Measurements from ENCODE around the gene DLGAP1. TPM values are rescaled to one million over a fixed set of nuclear protein-coding genes. Genes with fewer than 3 reads are reported as not detected.

Gene DLGAP1
- total RNA-seq, 2 experiments from 2014 or later: not detected

DNA sequence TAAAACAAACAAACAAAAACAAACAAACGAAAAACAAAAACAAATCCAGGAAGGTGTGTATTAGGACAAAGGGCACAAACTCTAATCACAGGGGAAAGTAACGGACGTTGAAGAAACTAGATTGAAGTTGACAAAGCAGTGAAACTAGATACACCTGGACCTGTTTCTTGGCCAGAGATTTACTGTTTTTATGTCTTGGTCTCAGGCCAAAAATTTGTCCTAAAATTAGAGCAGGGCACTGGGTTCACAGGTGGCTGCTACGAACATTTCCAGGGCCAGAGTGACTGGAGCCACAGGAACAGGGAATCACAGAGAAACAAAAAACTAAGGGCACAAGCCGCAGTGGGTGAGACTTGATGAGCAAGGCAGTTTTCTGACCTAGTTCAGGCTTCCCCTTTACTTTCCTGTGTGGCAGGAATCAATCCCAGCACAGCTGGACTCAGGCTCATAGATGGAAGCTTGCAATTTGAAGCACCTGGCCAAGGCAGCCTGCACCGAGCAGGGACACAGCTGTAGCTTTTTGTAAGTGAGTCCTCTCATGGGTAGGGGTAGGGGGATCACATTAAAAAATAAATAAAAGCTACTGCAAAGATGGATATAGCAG, 329.4 kb downstream of the DLGAP1 start:
- DNase-seq (no peak), ATAC-seq (ENCODE audit: low read depth) (no peak)
- POLR2A ChIA-PET: no interaction called here
- H3K27ac Mint-ChIP-seq: no peak overlapping the region
- H3K4me3 Mint-ChIP-seq: no peak overlapping the region
- peaks cover 2% of the 10 kb centered on the region for H3K27me3 Mint-ChIP-seq
- no peaks in the 10 kb centered on the region for H3K36me3 Mint-ChIP-seq
- no peaks in the 10 kb centered on the region for H3K9me3 Mint-ChIP-seq
- H3K4me1 Mint-ChIP-seq: no peaks in the 10 kb centered on the region

DNA sequence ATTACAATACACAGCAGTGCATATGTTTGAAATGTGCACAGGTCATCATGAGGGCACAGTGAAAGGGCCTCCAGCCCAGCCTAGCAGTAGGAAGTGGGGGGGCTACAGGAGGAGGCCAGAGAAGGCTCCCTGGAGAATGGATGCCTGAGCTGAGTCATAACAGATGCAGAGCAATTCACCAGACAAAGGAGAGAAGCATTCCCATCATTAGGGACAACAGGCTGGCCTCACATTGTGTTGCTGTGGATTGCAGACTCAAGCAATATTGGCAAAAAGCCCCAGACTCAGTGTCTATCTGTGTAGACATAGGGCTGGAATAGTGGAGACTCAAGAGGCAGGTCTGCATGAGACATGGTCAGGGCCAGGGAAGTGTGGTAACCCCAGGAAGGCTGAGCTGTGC, 329.9 kb downstream of the DLGAP1 start:
- POLR2A ChIA-PET: no interaction called here
- ATAC-seq (ENCODE audit: low read depth) (no peak), DNase-seq (no peak)
- Mint-ChIP-seq H3K36me3 (no peaks in the 10 kb centered on the region), H3K4me3 (no peak overlapping the region), H3K27me3 (peaks cover 2% of the 10 kb centered on the region), H3K27ac (no peak overlapping the region), H3K9me3 (no peaks in the 10 kb centered on the region), H3K4me1 (no peaks in the 10 kb centered on the region)

GRCh38 chr18:4119813-4120212, 335.3 kb downstream of the DLGAP1 start:
- POLR2A ChIA-PET: no interaction called here
- no peak overlapping the region for H3K27ac Mint-ChIP-seq
- DNase-seq (no peak), ATAC-seq (ENCODE audit: low read depth) (no peak)
- H3K36me3 Mint-ChIP-seq: no peaks in the 10 kb centered on the region
- no peaks in the 10 kb centered on the region for H3K9me3 Mint-ChIP-seq
- no peak overlapping the region for H3K4me3 Mint-ChIP-seq
- peaks cover 2% of the 10 kb centered on the region for H3K27me3 Mint-ChIP-seq
- H3K4me1 Mint-ChIP-seq: no peaks in the 10 kb centered on the region

DNA sequence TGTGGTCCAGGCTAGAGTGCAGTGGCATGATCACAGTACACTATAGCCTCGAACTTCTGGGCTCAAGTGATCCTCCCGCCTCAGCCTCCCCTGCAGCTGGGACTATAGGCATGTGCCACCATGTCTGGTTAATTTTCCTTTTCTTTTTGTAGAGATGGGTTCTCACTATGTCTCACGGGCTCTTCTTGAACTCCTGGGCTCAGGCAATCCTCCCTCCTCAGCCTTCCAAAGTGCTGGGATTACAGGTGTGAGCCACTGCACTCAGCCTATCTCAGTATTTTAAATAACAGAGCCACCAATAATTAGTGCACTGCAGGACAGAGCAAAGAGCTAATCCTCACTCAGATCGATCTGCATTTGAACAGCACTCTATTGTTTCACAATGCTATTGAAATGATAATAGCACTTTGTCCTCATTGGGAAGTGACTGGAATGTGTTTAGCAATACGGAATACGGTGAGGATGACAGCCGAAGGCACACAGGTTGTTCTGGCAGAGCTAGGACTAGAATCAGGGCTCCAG, 335.9 kb downstream of the DLGAP1 start:
- Mint-ChIP-seq H3K27me3 (peaks cover 6% of the 10 kb centered on the region), H3K9me3 (no peaks in the 10 kb centered on the region), H3K4me3 (no peak overlapping the region), H3K4me1 (no peaks in the 10 kb centered on the region), H3K27ac (no peak overlapping the region), H3K36me3 (no peaks in the 10 kb centered on the region)
- POLR2A ChIA-PET: no interaction called here
- DNase-seq (no peak), ATAC-seq (ENCODE audit: low read depth) (no peak)

DNA sequence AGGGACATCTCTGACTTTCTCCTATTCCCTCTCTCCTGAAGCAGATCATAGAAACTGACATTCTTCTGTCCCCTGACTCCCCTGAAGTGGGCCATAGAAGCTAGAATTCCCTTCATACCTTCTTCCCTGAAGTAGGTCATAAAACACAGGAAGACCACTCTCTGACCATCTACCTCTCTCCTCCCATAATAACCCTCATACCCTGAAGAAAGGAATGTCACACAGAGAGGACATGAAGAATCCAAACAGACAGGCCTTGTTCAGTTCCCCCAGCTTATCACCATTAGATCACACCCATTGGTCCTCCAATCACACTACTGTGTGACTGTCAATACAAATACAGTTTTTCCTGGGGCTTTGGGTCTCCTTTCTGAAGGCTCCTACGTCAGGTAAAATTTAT, 347.1 kb downstream of the DLGAP1 start:
- POLR2A ChIA-PET: no interaction called here
- Mint-ChIP-seq H3K4me1 (no peaks in the 10 kb centered on the region), H3K27ac (no peak overlapping the region), H3K27me3 (no peaks in the 10 kb centered on the region), H3K36me3 (no peaks in the 10 kb centered on the region), H3K4me3 (no peak overlapping the region), H3K9me3 (no peaks in the 10 kb centered on the region)
- ATAC-seq (ENCODE audit: low read depth) (no peak), DNase-seq (no peak)

- ATAC-seq (ENCODE audit: low read depth) (no peak), DNase-seq (no peak)
- H3K27ac Mint-ChIP-seq: no peak overlapping the region
- H3K4me3 Mint-ChIP-seq: no peak overlapping the region
- H3K36me3 Mint-ChIP-seq: no peaks in the 10 kb centered on the region
- POLR2A ChIA-PET: no interaction called here
- no peaks in the 10 kb centered on the region for H3K4me1 Mint-ChIP-seq
- no peaks in the 10 kb centered on the region for H3K9me3 Mint-ChIP-seq
- H3K27me3 Mint-ChIP-seq: peaks cover 2% of the 10 kb centered on the region
These were observed 348.0 kb downstream of the DLGAP1 start for GRCh38 chr18:4107049-4107467.

- no peaks in the 10 kb centered on the region for H3K4me1 Mint-ChIP-seq
- ATAC-seq (ENCODE audit: low read depth) (no peak), DNase-seq (peak; percentile 54)
- H3K4me3 Mint-ChIP-seq: no peak overlapping the region
- H3K36me3 Mint-ChIP-seq: no peaks in the 10 kb centered on the region
- H3K27me3 Mint-ChIP-seq: peaks cover 2% of the 10 kb centered on the region
- H3K27ac Mint-ChIP-seq: no peak overlapping the region
- no peaks in the 10 kb centered on the region for H3K9me3 Mint-ChIP-seq
- POLR2A ChIA-PET: no interaction called here
These were observed 348.6 kb downstream of the DLGAP1 start for GRCh38 chr18:4106407-4107033.

DNA sequence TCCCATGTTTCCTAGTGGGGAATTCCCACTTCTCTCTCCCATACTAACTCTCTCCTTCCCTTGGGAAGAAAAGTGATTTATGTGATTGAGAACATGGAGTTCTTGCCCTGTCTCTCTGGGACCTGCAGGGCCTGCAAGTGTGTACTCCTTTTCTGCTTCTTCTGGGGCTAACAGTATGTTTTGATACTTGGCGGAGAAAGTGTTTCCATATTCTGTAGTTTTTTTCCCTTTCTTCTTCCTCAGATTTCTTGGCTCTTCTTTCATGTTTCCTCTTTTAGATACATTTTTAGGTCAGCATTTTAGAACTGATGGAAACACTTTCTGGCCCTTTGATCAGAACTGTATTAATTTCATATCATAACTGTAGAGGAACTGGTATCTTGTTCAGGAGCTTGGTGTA, 352.2 kb downstream of the DLGAP1 start:
- Mint-ChIP-seq H3K36me3 (no peaks in the 10 kb centered on the region), H3K4me3 (no peak overlapping the region), H3K9me3 (no peaks in the 10 kb centered on the region), H3K27me3 (peaks cover 2% of the 10 kb centered on the region), H3K27ac (no peak overlapping the region), H3K4me1 (no peaks in the 10 kb centered on the region)
- no peak for DNase-seq
- POLR2A ChIA-PET: no interaction called here
- no peak for ATAC-seq (ENCODE audit: low read depth)

GRCh38 chr18:4101009-4101408, 354.1 kb downstream of the DLGAP1 start:
- H3K4me1 Mint-ChIP-seq: no peaks in the 10 kb centered on the region
- DNase-seq (no peak), ATAC-seq (ENCODE audit: low read depth) (no peak)
- no peak overlapping the region for H3K27ac Mint-ChIP-seq
- no peaks in the 10 kb centered on the region for H3K9me3 Mint-ChIP-seq
- POLR2A ChIA-PET: no interaction called here
- no peak overlapping the region for H3K4me3 Mint-ChIP-seq
- H3K36me3 Mint-ChIP-seq: no peaks in the 10 kb centered on the region
- peaks cover 2% of the 10 kb centered on the region for H3K27me3 Mint-ChIP-seq

DNA sequence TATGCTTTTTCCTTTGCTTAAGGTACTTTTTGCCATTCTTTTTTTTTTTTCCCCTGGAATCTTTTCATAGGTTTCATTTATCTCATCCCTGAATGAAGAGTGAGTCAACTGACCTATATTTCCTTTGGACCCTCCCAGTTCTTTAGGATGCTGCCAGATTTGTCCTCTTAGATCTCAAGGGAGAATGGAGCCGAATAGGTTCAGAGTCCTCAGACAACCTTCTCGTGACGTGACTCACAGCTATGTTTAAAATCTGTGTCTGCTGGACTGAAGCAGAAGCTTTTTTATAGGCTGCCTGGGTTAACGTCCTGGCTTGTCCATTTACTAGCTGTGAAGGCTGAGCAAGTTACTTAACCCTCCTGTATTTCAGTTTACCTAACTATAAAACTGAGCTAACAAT, 358.6 kb downstream of the DLGAP1 start:
- no peak for DNase-seq
- no peak overlapping the region for H3K27ac Mint-ChIP-seq
- no peaks in the 10 kb centered on the region for H3K36me3 Mint-ChIP-seq
- no peaks in the 10 kb centered on the region for H3K4me1 Mint-ChIP-seq
- peaks cover 2% of the 10 kb centered on the region for H3K27me3 Mint-ChIP-seq
- H3K9me3 Mint-ChIP-seq: no peaks in the 10 kb centered on the region
- no peak overlapping the region for H3K4me3 Mint-ChIP-seq
- no peak for ATAC-seq (ENCODE audit: low read depth)
- POLR2A ChIA-PET: no interaction called here

DNA sequence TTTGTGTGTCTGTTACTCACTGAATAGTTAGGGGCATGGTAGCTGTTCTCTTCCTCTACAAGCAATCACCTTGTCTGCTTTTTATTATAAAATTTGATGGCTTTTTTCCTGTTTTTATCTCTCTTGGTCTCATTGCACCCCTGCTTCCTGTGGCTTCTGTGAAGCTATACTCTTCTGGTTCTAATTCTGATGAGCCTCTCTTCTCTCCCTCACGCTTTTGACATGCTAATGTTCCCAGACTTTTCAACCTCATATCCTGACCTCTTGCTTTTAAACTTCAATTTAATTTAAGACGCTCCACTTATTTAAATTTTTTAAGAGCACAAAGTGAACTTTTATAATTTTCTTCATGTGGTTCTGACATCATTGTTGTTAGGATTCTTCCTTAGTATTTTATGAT, 361.4 kb downstream of the DLGAP1 start:
- peaks cover 2% of the 10 kb centered on the region for H3K27me3 Mint-ChIP-seq
- H3K9me3 Mint-ChIP-seq: no peaks in the 10 kb centered on the region
- DNase-seq (no peak), ATAC-seq (ENCODE audit: low read depth) (no peak)
- H3K27ac Mint-ChIP-seq: no peak overlapping the region
- H3K4me3 Mint-ChIP-seq: no peak overlapping the region
- H3K4me1 Mint-ChIP-seq: no peaks in the 10 kb centered on the region
- no peaks in the 10 kb centered on the region for H3K36me3 Mint-ChIP-seq
- POLR2A ChIA-PET: no interaction called here

- Mint-ChIP-seq H3K4me1 (no peaks in the 10 kb centered on the region), H3K27me3 (peaks cover 4% of the 10 kb centered on the region), H3K4me3 (no peak overlapping the region), H3K9me3 (peaks cover 6% of the 10 kb centered on the region), H3K36me3 (no peaks in the 10 kb centered on the region), H3K27ac (no peak overlapping the region)
- POLR2A ChIA-PET: no interaction called here
- ATAC-seq (ENCODE audit: low read depth) (no peak), DNase-seq (no peak)
These were observed 370.7 kb downstream of the DLGAP1 start for GRCh38 chr18:4084382-4084900.

GRCh38 chr18:4078246-4078645, 376.9 kb downstream of the DLGAP1 start:
- no peak overlapping the region for H3K27ac Mint-ChIP-seq
- POLR2A ChIA-PET: no interaction called here
- H3K27me3 Mint-ChIP-seq: no peaks in the 10 kb centered on the region
- H3K36me3 Mint-ChIP-seq: no peaks in the 10 kb centered on the region
- H3K4me1 Mint-ChIP-seq: no peaks in the 10 kb centered on the region
- H3K4me3 Mint-ChIP-seq: no peak overlapping the region
- DNase-seq (no peak), ATAC-seq (ENCODE audit: low read depth) (no peak)
- H3K9me3 Mint-ChIP-seq: no peaks in the 10 kb centered on the region

DNA sequence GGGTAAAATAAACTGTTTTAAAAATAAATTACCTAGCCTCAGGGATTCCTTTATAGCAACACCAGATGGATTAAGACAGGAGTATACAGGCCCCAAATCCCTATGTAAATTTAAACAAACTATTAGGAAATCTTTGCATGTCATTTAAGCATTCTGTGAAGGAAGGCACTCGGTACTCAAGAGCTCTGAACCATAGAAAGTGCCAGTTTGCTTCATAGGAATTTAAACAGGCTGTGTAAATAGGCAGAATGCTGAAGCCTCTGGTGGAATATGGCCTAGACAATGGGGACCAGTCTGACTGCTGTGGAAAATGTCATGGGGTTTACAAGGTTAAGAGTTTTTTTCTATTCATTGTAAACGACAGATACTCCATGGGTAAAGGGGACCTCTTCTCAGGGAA, 377.4 kb downstream of the DLGAP1 start:
- no peak for DNase-seq
- no peaks in the 10 kb centered on the region for H3K27me3 Mint-ChIP-seq
- ATAC-seq (ENCODE audit: low read depth): no peak

More for the DNA sequence above, 377.4 kb downstream of the DLGAP1 start:
- no peaks in the 10 kb centered on the region for H3K36me3 Mint-ChIP-seq
- no peaks in the 10 kb centered on the region for H3K9me3 Mint-ChIP-seq
- no peak overlapping the region for H3K27ac Mint-ChIP-seq
- no peaks in the 10 kb centered on the region for H3K4me1 Mint-ChIP-seq
- no peak overlapping the region for H3K4me3 Mint-ChIP-seq
- POLR2A ChIA-PET: no interaction called here
